Thyroid gland (tissue), 4 donors: Measurements from ENCODE around the gene HSPA1A.

ENCODE experiments used
- POLR2A ChIP-seq, 2 donors: fragments of 450-650 bp; IDR thresholded peaks; one replicate each; pipeline ENCODE4 v1.6.1; 2017; ENCODE audit warnings: antibody characterized with exemption in 2 of 2, mild to moderate bottlenecking in 2 of 2, moderate library complexity in 1 of 2
- TF ChIP-seq, protein P1 (sequence below), 6 experiments: fragments of 200-600 bp in 3 of 6; fragments of 450-650 bp in 3 of 6; sonication (generic) in 3 of 6; IDR thresholded peaks; one replicate each; pipeline ENCODE4 v1.5.1; 2016 to 2019; ENCODE audit warnings: antibody characterized with exemption in 6 of 6, mild to moderate bottlenecking in 2 of 6, inconsistent platforms in 1 of 6, moderate library complexity in 1 of 6

DNA sequence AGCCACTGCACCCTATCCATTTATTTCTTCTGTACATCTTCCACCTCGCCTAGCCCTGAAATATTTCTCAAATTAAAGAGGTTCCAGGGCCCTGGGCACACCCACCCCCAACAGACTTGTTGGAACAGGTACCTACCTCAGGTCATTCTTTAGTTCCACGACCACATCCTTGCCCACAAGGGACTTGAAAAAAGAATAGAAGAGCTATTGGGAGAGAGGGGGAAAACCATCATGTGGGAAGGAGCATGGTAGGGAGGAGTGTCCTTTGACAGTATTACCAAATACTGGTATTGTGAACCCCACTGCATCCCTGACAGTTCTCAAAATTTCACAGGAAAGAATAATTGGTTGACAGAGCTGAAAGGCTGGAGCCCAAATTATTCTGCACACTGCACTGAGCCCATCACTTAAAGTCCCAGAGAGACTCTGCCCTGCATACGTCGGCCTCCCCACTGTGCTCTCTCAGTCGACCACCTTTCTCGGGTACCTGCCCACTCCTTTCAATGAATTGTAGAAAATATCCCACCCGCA lies 9.3 kb upstream of the HSPA1A start:
- TF ChIP-seq, protein P1, sequence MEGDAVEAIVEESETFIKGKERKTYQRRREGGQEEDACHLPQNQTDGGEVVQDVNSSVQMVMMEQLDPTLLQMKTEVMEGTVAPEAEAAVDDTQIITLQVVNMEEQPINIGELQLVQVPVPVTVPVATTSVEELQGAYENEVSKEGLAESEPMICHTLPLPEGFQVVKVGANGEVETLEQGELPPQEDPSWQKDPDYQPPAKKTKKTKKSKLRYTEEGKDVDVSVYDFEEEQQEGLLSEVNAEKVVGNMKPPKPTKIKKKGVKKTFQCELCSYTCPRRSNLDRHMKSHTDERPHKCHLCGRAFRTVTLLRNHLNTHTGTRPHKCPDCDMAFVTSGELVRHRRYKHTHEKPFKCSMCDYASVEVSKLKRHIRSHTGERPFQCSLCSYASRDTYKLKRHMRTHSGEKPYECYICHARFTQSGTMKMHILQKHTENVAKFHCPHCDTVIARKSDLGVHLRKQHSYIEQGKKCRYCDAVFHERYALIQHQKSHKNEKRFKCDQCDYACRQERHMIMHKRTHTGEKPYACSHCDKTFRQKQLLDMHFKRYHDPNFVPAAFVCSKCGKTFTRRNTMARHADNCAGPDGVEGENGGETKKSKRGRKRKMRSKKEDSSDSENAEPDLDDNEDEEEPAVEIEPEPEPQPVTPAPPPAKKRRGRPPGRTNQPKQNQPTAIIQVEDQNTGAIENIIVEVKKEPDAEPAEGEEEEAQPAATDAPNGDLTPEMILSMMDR (IDR thresholded peaks at IDR 0.05), result no peak
- no peak for TF ChIP-seq POLR2A (IDR thresholded peaks at IDR 0.05)
